ENCODE measurements around the gene KLK11. TPM values are rescaled to one million over a fixed set of nuclear protein-coding genes. Genes with fewer than 3 reads are reported as not detected.

Gene KLK11
- total and polyA plus RNA-seq, 8 donors, result 6.7 to 28.9 (median 12.9) TPM

GRCh38 chr19:51031880-51032225, 5.4 kb upstream of the KLK11 start:
- intact Hi-C loops (cut with DNase I), result no loop called here
- ATAC-seq (no peak), FAIRE-seq (no peak), DNase-seq (no peak)
- 89 to 90% methylated on average over 28 of the region's 28 CpGs for WGBS, 2 donors
- Histone ChIP-seq H3K9me3 (no peaks in the 10 kb centered on the region), H3K27me3 (no peaks in the 10 kb centered on the region), H3K4me1 (no peaks in the 10 kb centered on the region), H3K4me3 (no peak overlapping the region), H3K27ac (no peak overlapping the region), H3K36me3 (no peaks in the 10 kb centered on the region)
- no peak for TF ChIP-seq CTCF (IDR thresholded peaks at IDR 0.05)

- 76 to 84% methylated on average over 7 of the region's 7 CpGs for WGBS, 2 donors
- intact Hi-C loops (cut with DNase I), result no loop called here
Observed at GRCh38 chr19:51031220-51031879, 4.9 kb upstream of the KLK11 start.

GRCh38 chr19:51030631-51031030, 4.2 kb upstream of the KLK11 start:
- Histone ChIP-seq H3K9me3 (no peaks in the 10 kb centered on the region), H3K27ac (no peak overlapping the region), H3K4me3 (no peak overlapping the region), H3K4me1 (no peaks in the 10 kb centered on the region), H3K36me3 (no peaks in the 10 kb centered on the region), H3K27me3 (no peaks in the 10 kb centered on the region)
- ATAC-seq, result no peak
- DNase-seq, result no peak
- no peak for TF ChIP-seq CTCF (IDR thresholded peaks at IDR 0.05)
- 86 to 87% methylated on average over 13 of the region's 13 CpGs for WGBS, 2 donors
- FAIRE-seq, result no peak
- intact Hi-C loops (cut with DNase I), result no loop called here

More at GRCh38 chr19:51031220-51031879, 4.9 kb upstream of the KLK11 start:
- no peak for TF ChIP-seq CTCF (IDR thresholded peaks at IDR 0.05)
- no peaks in the 10 kb centered on the region for H3K9me3 ChIP-seq
- no peak overlapping the region for H3K27ac ChIP-seq
- H3K36me3 ChIP-seq, result no peaks in the 10 kb centered on the region
- FAIRE-seq (no peak), ATAC-seq (no peak), DNase-seq (no peak)
- no peaks in the 10 kb centered on the region for H3K4me1 ChIP-seq
- H3K27me3 ChIP-seq, result no peaks in the 10 kb centered on the region
- no peak overlapping the region for H3K4me3 ChIP-seq

- intact Hi-C loops (cut with DNase I), result loop anchor here in 1 of 3 donors (5.0 kb wide), 1 partner anchor 63 kb away; no protein-coding TSS in a partner anchor
- TF ChIP-seq CTCF (IDR thresholded peaks at IDR 0.05), result no peak
- Histone ChIP-seq H3K27ac (no peak overlapping the region), H3K4me3 (no peak overlapping the region), H3K27me3 (no peaks in the 10 kb centered on the region), H3K36me3 (no peaks in the 10 kb centered on the region), H3K4me1 (peaks cover 0 to 5% (median 0%) of the 10 kb centered on the region in 3 donors), H3K9me3 (no peaks in the 10 kb centered on the region)
- DNase-seq (no peak), ATAC-seq (no peak), FAIRE-seq (no peak)
- WGBS, 2 donors, result 64 to 70% methylated on average over 2 of the region's 2 CpGs
Observed at GRCh38 chr19:51029718-51030117, 3.3 kb upstream of the KLK11 start.

GRCh38 chr19:51027873-51028272, 1.5 kb upstream of the KLK11 start:
- intact Hi-C loops (cut with DNase I), result loop anchor here in 1 of 3 donors (5.0 kb wide), 1 partner anchor 64 kb away; no protein-coding TSS in a partner anchor
- peak overlapping the region in 2 of 4 donors; percentile 34 to 49 for H3K4me3 ChIP-seq
- no peak overlapping the region for H3K27ac ChIP-seq
- no peak for ATAC-seq
- no peak for DNase-seq
- no peak for FAIRE-seq
- TF ChIP-seq CTCF (IDR thresholded peaks at IDR 0.05), result no peak
- peaks cover 0 to 5% (median 0%) of the 10 kb centered on the region in 3 donors for H3K4me1 ChIP-seq
- no peaks in the 10 kb centered on the region for H3K9me3 ChIP-seq
- WGBS, 2 donors, result 43 to 58% methylated on average over 5 of the region's 5 CpGs
- H3K36me3 ChIP-seq, result no peaks in the 10 kb centered on the region
- no peaks in the 10 kb centered on the region for H3K27me3 ChIP-seq
